Measurements from ENCODE around the gene POLD2. TPM values are rescaled to one million over a fixed set of nuclear protein-coding genes. Genes with fewer than 3 reads are reported as not detected.

POLD2 gene
- total RNA-seq, 4 donors from 2014 or later: 12.9 to 73.3 (median 33.7) TPM

GRCh38 chr7:44121761-44122420 is 1.5 kb downstream of the POLD2 start:
- no peak for TF ChIP-seq CTCF (IDR thresholded peaks at IDR 0.05)
- TF ChIP-seq POLR2A (IDR thresholded peaks at IDR 0.05): no peak
- H3K36me3 ChIP-seq: no peaks in the 10 kb centered on the region
- DNase-seq: no peak
- H3K4me1 ChIP-seq: peaks cover 0 to 3% of the 10 kb centered on the region in 2 donors
- H3K9me3 ChIP-seq: no peaks in the 10 kb centered on the region
- peak overlapping the region in 1 of 2 donors; percentile 92 for H3K27ac ChIP-seq
- peak overlapping the region in 1 of 2 donors; percentile 97 for H3K4me3 ChIP-seq
- intact Hi-C loops (cut with DNase I; ENCODE audit: low total_unique reads): no loop called here
- H3K27me3 ChIP-seq: no peaks in the 10 kb centered on the region

GRCh38 chr7:44120395-44120794 is 3.0 kb downstream of the POLD2 start:
- peaks cover 0 to 3% of the 10 kb centered on the region in 2 donors for H3K4me1 ChIP-seq
- intact Hi-C loops (cut with DNase I; ENCODE audit: low total_unique reads): no loop called here
- H3K27me3 ChIP-seq: no peaks in the 10 kb centered on the region
- H3K9me3 ChIP-seq: no peaks in the 10 kb centered on the region
- no peak for DNase-seq
- no peak overlapping the region for H3K27ac ChIP-seq
- no peak for TF ChIP-seq CTCF (IDR thresholded peaks at IDR 0.05)
- no peak for TF ChIP-seq POLR2A (IDR thresholded peaks at IDR 0.05)
- H3K36me3 ChIP-seq: no peaks in the 10 kb centered on the region
- no peak overlapping the region for H3K4me3 ChIP-seq

GRCh38 chr7:44119829-44120380 is 3.4 kb downstream of the POLD2 start:
- H3K27me3 ChIP-seq: no peaks in the 10 kb centered on the region
- intact Hi-C loops (cut with DNase I; ENCODE audit: low total_unique reads): no loop called here
- H3K36me3 ChIP-seq: no peaks in the 10 kb centered on the region
- no peak for DNase-seq
- no peaks in the 10 kb centered on the region for H3K9me3 ChIP-seq
- TF ChIP-seq CTCF (IDR thresholded peaks at IDR 0.05): no peak
- no peak for TF ChIP-seq POLR2A (IDR thresholded peaks at IDR 0.05)
- peaks cover 0 to 3% of the 10 kb centered on the region in 2 donors for H3K4me1 ChIP-seq
- H3K4me3 ChIP-seq: no peak overlapping the region
- no peak overlapping the region for H3K27ac ChIP-seq

GRCh38 chr7:44117801-44118429 is 5.4 kb downstream of the POLD2 start:
- Histone ChIP-seq H3K36me3 (no peaks in the 10 kb centered on the region), H3K4me1 (peaks cover 0 to 3% of the 10 kb centered on the region in 2 donors), H3K27ac (no peak overlapping the region), H3K9me3 (no peaks in the 10 kb centered on the region), H3K4me3 (no peak overlapping the region), H3K27me3 (no peaks in the 10 kb centered on the region)
- intact Hi-C loops (cut with DNase I; ENCODE audit: low total_unique reads): no loop called here
- TF ChIP-seq POLR2A (IDR thresholded peaks at IDR 0.05) (no peak), CTCF (IDR thresholded peaks at IDR 0.05) (no peak)
- DNase-seq: no peak
